Measurements from ENCODE around the gene FBP1.
"Not testable (repeated sequence)": the region's sequence is repeated elsewhere in the genome, so short reads cannot be mapped to it uniquely, and the experiment has no call there.

FBP1 gene

DNA sequence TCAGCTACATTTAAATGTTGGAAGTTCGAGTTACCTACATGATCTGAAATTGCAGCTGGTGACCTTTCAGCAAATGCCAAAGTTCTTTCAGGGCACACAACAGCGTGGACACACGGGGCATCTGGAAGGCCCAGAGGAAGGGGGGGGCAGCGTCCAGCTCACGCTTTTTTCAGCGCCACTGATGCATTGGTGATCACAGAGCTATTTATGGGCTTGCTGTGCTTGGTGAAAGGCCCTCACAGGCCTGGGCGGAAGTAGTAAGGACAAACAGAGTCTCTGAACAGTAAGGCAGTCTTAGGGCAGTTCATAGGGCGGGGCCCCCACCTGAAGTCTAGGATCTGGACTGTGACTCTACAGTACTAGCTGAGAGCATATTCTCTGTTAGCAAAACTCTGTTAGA is 39.1 kb downstream of the FBP1 start:
- TF ChIP-seq, protein P1, sequence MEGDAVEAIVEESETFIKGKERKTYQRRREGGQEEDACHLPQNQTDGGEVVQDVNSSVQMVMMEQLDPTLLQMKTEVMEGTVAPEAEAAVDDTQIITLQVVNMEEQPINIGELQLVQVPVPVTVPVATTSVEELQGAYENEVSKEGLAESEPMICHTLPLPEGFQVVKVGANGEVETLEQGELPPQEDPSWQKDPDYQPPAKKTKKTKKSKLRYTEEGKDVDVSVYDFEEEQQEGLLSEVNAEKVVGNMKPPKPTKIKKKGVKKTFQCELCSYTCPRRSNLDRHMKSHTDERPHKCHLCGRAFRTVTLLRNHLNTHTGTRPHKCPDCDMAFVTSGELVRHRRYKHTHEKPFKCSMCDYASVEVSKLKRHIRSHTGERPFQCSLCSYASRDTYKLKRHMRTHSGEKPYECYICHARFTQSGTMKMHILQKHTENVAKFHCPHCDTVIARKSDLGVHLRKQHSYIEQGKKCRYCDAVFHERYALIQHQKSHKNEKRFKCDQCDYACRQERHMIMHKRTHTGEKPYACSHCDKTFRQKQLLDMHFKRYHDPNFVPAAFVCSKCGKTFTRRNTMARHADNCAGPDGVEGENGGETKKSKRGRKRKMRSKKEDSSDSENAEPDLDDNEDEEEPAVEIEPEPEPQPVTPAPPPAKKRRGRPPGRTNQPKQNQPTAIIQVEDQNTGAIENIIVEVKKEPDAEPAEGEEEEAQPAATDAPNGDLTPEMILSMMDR (IDR thresholded peaks at IDR 0.05; ENCODE audit: control insufficient read depth, extremely low read depth, insufficient read depth): no peak
- no peak for DNase-seq (ENCODE audit: low read depth)
- H3K4me3 ChIP-seq (ENCODE audit: low read depth, low read length): no peak overlapping the region

DNA sequence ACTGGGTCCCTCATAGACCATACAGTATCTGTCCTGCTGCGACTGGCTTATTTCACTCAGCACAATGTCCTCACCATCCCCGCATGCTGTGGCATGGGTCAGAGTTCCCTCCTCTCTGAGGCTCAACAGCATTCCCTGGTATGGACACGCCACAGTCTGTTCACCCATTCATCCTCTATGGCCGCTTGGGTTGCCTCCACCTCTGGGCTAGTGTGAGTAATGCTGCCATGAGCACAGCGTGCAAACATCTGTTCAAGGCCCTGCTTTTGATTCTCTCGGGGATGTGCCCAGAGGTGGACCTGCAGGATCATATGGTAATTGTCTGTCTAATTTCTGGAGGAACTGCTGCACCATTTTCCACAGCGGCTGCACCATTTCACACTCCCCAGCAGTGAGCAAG is 40.2 kb downstream of the FBP1 start:
- TF ChIP-seq, protein P1 (IDR thresholded peaks at IDR 0.05; ENCODE audit: control insufficient read depth, extremely low read depth, insufficient read depth): no peak
- no peak for DNase-seq (ENCODE audit: low read depth)
- H3K4me3 ChIP-seq (ENCODE audit: low read depth, low read length): no peak overlapping the region

DNA sequence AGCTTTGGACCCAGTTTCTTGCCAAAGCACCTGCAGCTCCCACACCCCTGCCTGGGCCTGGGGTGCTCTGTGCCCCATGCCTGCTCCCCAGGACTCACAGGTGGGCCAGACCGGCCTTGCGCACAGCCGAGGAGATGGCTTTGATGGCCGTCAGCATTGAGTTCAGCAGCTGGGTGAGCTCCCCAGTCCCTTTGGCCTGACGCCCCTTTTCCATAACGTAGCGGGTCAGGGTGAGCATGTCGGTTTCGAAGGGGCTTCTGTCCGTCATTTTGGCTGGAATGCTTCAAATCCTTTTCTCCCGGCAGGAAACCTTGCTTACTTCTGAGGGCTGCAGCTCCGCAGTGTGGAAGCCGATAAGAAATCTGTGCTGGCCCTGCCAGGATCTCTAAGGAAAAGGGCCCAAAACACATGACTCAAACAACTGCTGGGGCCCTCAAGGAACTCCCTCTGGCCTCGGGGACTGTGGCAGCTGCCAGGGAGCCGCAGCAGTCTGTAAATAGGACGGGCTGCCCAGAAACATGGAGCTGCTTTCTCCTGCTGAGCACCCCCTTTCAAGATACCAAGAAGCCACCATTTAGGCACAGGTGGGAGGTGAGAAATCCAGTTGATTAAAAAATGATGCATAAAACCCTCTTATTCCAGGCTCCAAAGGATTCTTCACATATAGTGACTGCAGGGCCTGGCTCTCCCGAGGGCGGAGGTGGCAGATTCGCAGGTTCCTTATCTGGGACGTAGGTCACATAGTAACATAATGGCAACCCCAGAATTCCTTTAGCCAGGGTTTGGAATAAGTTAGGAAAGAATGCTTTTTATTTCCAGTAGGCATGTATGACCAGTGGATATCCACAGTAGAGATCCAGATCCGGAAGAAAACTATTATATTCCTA is 45.6 kb downstream of the FBP1 start, which contains the start of gene FBP2:
Gene FBP2 (minus strand): TSS at position 366 of the 887 bp plus-strand sequence. CDS start 98 bp downstream, at position 268.
- TF ChIP-seq, protein P1 (IDR thresholded peaks at IDR 0.05; ENCODE audit: control insufficient read depth, extremely low read depth, insufficient read depth): no peak
- H3K4me3 ChIP-seq (ENCODE audit: low read depth, low read length): no peak within 1 kb of the TSS
- DNase-seq (ENCODE audit: low read depth): no peak

DNA sequence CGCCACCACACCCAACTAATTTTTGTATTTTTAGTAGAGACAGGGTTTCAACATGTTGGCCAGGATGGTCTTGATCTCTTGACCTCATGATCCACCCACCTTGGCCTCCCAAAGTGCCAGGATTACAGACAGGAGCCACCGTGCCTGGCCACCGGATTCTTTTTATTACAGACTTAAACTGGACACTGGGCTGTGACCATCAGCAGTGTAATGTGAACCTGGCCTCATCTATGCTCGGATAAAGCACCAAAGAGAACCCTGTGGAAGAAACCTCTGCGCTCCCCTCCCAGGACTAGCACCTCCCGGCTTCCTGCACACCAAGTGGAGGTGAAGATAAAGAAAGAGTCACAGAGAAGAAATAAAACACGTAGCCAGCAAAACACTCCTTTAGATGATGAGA is 46.6 kb downstream of the FBP1 start:
- H3K4me3 ChIP-seq (ENCODE audit: low read depth, low read length); DNase-seq (ENCODE audit: low read depth): not testable (repeated sequence)

DNA sequence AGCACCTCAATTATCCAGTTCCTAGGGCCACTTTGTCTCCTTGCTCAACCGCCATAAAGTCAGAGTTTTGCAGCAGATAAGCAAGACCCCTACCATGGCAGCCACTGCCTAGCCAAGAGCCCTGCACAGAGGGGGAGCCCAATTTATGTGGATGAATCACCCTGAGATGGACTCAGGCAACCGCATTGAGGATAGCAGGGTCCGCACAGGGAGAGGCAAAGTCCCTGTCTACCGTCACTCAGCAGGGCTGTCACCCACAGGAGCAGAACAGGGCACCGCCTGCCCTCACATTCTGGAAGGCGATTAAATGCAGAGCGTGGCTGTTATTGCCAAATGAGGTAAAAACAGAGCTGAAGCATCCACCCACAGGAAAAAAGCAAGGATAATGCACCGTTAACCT is 47.4 kb downstream of the FBP1 start:
- DNase-seq (ENCODE audit: low read depth): no peak
- TF ChIP-seq, protein P1 (IDR thresholded peaks at IDR 0.05; ENCODE audit: control insufficient read depth, extremely low read depth, insufficient read depth): no peak
- no peak overlapping the region for H3K4me3 ChIP-seq (ENCODE audit: low read depth, low read length)

DNA sequence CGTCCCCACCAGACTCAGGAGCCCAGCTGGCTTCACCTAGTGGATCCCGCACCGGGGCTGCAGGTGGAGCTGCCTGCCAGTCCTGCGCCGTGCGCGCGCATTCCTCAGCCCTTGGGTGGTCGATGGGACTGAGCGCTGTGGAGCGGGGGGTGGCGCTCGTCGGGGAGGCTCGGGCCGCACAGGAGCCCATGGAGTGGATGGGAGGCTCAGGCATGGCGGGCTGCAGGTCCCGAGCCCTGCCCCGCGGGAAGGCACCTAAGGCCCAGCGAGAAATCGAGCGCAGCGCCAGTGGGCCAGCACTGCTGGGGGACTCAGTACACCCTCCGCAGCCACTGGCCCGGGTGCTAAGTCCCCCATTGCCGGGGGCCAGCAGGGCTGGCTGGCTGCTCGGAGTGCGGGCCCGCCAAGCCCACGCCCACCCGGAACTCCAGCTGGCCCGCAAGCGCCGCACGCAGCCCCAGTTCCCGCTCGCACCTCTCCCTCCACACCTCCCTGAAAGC is 48.2 kb downstream of the FBP1 start:
- H3K4me3 ChIP-seq (ENCODE audit: low read depth, low read length): not testable (repeated sequence)

DNA sequence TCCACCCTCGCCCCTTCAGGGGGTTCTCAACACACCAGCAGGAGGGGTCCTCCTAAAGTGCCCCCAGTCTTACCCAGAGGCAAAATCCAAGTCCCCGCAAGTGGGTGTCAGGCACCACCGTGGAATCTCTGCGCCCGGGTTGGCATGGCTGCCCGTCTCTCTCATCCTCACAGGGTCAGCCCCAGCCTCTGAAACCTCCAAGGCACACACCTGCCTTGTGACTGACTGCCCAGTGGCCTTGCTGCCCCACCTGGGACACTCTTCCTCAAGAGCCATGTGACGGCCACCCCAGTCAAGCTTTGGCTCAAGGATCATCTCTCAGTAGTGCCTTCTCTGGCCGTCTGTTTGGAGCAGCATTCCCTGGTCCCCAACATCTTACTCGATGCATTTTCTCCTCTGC is 50.6 kb downstream of the FBP1 start:
- TF ChIP-seq, protein P1 (IDR thresholded peaks at IDR 0.05; ENCODE audit: control insufficient read depth, extremely low read depth, insufficient read depth): no peak

More for the DNA sequence above, 48.2 kb downstream of the FBP1 start:
- not testable (repeated sequence) for DNase-seq (ENCODE audit: low read depth)

DNA sequence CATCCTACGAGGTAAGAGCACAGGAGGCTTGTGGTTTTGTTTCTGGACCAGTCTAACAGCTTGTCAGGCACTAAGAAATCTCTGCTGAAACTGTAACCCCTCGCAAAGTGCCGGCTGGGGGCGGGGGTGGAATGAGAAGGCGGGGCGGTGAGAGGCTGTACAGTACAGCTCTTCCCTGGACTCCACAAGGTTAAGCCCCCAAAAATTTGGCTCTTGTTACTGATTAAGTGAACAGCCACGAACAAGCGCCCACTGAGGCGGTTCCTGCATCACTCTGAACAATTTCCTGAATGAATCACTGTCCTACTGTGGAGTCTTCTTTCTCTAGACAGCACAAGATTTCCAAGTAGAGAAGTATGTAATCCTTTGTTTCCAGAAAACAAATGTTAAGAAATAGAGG is 52.5 kb downstream of the FBP1 start:
- DNase-seq (ENCODE audit: low read depth): no peak
- TF ChIP-seq, protein P1 (IDR thresholded peaks at IDR 0.05; ENCODE audit: control insufficient read depth, extremely low read depth, insufficient read depth): no peak
- H3K4me3 ChIP-seq (ENCODE audit: low read depth, low read length): no peak overlapping the region

More for the DNA sequence above, 50.6 kb downstream of the FBP1 start:
- DNase-seq (ENCODE audit: low read depth): no peak
- H3K4me3 ChIP-seq (ENCODE audit: low read depth, low read length): no peak overlapping the region
